GM10847 (cell line): ENCODE data around the gene GPR156.

Source experiments
- POLR2A ChIP-seq: IDR thresholded peaks from 2 replicates; pipeline ENCODE4 v1.6.1; 2011; ENCODE audit not compliant: insufficient read length; ENCODE audit errors: extremely low read depth

The GPR156 gene

DNA sequence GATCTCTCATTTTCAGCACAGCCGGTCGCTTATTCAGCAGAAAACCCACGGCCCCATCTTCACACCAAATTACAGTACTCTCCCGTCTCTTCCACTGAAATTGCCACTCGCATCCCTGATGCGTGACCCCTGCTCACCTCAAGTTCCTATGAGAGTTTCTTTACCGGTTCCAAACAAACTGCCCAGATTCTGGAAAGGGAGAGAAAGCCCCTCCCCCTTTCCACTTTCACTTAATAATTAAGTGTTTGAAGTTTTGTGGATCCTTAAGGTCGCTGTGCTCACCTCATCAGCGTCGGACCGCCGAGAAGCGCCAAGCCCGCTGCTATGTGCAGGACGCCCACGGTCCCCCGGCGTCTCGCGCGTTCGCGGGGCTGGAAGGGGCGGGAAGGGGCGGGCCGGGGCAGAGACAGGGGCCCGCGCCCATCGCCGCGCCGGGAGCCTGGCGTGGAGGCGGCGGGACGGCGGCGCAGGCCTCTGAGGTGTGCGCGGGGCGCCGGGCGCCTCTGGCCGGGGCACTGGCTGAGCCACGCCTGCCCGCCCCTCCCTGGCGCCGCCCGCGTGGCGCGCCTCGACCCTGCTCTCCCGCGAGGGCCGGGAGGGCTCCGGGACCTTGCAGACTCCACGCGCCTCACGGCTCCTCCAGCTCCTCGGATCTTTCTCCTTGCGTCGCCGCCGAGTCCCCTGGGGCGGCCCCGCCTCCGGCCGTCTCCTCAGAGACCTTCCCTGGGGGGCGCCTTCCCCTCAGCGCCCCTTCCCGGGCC is at the start of gene GPR156:
GPR156 (minus strand) TSS at position 476 of the 761 bp plus-strand sequence. CDS start 41,124 bp downstream, outside the sequence.
- TF ChIP-seq POLR2A: no peak

DNA sequence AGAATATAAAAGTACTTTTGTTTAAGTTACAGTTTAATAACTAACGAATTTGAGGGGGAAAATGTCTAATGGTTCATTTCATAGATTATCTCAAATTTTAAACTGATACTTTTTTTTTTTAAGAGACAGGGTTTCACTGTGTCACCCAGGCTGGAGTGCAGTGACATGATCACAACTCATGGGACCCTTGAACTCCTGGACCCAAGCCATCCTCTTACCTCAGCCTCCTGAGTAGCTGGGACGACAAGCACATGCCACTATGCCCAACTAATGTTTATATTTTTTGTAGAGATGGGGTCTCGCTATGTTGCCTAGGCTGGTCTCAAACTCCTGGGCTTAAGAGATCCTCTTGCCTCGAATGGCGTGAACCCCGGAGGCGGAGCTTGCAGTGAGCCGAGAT is 47.6 kb upstream of the GPR156 start:
- no peak for TF ChIP-seq POLR2A

DNA sequence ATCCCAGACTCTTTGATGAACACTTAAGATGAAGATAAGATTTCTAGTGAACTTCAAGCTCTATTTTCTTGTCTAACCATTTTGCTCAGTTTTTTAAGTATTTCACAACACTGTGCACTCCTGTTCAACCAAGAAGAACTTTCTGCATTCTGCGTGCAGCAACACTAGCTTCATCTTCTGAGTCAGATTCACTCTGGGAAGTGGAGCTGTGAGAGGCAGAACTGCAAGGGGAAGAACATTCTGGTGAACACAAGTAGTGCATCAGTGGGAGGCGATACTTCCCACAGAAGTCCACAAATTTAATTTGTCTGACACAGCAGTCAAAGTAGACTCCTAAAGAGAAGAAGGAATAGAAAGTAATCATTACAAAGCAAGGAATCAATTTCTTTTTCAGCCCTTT is 46.1 kb upstream of the GPR156 start:
- TF ChIP-seq POLR2A: no peak

DNA sequence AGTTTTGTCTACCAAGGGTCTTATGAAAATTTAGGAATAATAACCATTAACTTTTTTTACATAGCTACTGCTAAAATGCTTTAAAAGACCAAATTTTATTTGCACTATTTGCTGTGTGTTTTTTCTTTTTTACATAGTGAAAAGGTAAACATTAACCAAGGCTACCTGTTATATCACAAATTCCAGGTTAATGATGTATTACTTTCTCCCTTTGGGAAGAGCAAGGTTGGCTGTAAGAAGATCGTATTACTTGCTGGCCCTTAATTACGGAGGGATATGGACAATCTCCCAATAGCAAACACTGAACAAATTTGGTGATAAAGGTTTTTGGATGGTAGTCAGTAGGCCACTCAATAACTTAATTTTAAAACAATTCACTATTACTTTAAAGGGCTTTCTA is 41.8 kb upstream of the GPR156 start:
- TF ChIP-seq POLR2A: no peak

DNA sequence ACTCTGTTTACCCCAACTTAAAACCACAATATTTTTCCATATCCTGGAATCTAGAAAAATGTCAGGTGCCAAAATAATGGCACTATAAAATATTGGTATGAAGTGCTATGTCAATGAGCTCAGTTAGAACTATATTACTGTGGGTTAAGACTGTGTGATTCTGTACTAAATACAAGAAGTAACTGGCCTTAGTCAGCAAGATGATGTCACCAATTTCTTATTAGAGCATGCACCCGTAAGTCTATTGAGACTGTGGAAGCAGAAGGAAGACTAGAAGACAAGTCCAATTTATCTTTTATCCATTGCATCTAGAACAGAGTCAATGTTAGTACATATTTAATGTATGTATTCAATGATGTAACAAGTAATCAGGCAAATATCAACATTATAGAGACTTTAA is 39.2 kb upstream of the GPR156 start:
- no peak for TF ChIP-seq POLR2A

DNA sequence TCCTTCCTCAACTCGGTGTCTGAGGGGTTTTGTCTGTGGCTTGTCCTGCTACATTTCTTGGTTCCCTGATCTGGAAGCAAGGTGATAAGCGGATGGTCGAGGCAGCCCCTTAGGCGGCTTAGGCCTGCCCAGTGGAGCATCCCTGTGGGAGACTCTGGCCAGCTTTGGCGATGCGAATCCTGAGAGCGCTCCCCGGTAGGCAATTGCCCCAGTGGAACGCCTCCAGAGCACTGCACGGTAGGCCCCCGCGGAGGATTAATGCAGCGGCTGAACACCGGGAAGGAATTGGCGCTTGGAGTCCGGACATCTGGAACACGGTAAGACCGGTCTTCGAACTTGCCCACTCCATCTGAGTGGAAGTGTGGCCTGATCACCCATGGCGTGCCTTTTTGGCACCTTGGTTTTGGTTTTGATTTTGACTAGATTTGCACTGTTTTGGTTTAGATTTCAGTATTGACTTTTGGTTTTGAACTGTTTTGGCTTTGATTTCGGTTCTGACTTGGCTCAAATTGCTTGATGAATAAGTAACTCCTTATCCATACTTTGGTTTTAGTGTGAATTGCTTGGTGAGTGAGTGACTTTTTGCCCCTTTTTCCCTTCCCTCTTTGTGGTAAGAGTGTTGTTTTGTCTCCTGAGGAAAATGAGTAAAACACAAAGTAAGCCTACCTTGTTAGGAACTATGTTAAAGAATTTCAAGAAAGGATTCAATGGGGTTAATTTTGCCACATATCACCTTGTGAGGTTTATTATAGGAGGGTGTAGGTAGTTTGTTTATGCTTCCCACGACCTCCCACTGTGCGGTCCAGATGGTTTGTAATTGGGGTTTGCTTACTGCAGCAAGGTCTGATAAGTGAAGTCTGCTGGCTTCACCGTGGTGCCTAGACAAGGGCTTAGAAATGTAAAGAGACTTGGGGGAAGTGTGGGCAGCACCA is 27.1 kb upstream of the GPR156 start:
- TF ChIP-seq POLR2A: no peak

DNA sequence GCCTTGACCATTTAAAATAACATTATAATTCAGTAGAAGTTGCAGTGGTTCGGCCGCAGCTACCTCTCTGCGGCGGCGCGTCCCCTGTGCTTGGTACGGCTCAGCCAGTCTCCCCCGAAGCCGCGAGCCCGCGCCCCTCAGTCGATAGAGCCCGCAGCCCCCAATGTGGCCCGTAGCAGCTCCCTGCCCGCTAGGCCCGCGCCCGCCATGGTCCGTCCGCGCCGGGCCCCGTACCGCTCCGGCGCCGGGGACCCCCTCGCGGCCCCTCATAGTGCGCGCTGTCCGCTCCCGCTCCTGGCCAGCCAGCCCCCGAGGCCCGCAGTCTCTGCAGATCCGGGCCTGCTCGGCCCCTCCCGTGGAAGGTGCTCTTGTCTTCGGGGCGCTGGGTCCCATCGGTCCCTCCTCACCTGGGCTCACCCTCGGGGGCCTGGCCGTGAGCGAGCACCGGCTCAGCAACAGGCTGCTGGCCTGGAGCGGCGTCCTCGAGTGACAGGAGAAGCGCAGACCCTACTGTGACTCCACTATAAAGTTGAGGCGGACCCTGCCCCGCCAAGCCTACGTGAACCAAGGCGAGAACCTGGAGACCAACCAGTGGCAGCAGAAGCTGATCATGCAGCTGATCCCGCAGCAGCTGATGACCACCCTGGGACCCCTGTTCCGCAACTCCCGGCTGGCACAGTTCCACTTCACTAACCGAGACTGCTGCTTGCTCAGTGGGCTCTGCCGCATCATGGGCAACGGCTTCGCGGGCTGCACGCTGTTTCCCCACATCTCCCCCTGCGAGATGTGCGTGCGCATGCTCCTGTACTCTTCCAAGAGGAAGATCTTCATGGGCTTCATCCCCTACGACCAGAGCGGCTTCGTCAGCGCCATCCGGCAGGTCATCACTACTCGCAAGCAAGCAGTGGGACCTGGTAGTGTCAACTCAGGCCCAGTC is 21.8 kb upstream of the GPR156 start:
- no peak for TF ChIP-seq POLR2A

DNA sequence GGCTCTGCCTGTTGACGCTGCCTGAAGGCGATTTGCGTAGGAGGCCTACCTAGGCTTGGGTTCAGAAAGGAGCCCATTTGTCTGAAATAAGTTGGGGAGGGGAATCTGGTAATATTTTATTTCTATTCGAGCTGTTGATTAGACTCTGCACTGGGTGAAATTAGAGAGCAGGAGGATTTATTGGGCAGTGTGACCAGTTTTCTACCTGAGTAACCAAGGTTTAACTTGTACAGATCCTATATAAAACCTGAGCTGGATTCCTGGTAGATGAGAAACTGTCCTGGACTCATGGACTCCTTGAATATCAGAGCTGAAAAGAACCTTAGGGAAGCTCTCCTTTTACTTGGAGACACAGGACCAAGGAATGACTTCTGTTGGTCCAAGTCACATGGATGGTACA is 19.6 kb upstream of the GPR156 start:
- no peak for TF ChIP-seq POLR2A

DNA sequence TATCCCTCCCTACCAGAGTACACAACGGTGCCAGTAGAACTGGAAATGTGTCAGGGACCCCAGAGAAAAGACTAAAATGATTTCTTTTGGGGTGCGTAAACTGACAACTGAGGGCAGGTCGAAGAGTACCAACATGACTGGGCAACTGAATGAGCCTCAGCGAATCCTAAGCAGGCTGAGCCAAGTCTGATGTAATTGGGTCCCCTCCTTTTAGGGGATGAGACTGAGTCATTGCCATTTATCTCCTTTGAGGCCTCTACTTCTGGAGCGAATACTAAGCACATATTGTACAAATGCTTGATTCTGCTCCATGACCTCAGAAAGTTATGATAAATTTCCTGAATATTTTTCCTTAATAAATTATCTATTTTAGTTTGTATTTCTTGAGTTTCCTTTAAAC is 17.3 kb upstream of the GPR156 start:
- no peak for TF ChIP-seq POLR2A

DNA sequence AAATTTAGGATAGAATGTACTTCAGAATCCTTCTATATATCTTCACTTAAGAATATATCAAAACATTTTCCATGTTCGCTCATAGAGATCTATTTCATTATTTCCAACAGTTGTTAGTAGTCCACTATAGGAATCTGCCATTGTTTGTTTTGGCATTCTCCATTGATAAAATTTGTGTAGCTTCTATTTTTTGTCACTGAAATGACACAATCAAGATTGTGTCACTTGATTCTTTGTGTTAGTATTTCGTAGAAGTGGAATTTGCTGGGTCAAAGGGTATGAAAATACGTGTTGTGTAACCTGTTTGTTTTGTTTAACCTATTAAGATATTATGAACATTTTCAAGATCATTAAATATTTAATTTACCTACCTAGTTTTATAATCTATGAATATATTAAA is 15.9 kb upstream of the GPR156 start:
- no peak for TF ChIP-seq POLR2A

DNA sequence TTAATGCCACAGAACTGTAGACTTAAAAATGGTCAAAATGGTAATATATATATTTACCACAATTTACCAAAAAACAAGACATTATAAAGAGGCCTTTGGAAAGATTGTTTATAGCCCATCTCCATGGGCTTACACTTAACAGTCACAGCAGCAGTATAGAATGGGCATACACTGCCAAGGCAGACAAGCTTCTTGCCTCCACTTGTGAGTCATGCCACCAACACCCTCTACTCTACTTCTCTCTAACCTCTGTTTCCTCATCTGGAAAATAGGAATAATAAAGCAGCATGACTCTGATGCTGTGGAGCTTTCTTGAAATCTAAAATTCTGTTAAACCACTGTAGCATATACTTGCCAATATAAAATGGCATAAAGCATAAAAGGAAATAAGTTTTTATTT is 14.4 kb upstream of the GPR156 start:
- TF ChIP-seq POLR2A: no peak

DNA sequence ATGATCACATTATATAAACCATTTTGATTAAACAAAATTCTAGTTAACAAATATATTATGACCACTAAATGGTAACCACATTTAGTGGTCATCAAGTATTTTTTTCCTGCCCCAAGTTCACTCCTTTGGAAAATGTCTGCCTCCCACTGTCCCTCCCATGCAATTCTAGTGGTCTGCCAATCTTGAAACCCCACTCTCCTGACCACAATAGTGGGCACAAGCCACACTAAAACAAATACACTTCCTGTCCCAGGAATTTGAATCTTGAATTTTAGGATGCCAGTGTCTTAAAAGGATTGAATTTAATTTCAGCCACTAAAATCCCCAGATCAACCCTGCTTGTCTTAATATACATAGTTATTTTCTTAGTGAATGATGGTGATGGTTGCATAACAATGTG is 14.0 kb upstream of the GPR156 start:
- TF ChIP-seq POLR2A: no peak

DNA sequence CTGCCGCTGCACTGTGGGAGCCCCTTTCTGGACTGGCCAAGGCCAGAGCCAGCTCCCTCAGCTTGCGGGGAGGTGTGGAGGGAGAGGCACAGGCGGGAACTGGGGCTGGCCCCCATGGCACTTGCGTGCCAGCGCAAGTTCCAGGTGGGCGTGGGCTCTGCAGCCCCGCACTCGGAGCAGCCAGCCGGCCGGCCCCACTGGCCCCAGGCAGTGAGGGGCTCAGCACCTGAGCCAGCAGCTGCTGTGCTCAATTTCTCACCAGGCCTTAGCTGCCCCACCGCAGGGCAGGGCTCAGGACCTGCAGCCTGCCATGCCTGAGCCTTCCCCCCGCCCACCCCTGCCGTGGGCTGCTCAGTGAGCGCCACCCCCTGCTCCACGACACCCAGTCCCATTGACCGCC is 4.6 kb upstream of the GPR156 start:
- TF ChIP-seq POLR2A: no peak

DNA sequence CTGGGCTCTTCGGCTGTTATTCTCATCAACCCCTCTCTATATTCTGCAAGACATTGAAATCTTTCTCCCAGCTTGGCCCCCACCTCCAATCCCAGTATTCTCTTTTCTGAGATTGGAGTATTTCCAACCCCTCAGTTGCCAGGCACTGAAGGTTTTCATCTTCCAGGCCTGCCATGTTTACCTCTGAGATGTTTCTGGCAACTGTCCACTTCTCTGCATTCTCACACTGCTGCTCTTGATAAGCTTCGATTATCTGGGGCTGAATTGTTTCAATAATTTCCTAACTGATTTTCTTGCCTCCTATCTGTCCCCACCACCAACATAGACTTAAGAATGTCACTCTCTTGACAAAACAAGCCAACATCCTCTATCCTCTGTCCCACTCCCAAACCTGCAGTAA is 1.4 kb upstream of the GPR156 start:
- TF ChIP-seq POLR2A: no peak

DNA sequence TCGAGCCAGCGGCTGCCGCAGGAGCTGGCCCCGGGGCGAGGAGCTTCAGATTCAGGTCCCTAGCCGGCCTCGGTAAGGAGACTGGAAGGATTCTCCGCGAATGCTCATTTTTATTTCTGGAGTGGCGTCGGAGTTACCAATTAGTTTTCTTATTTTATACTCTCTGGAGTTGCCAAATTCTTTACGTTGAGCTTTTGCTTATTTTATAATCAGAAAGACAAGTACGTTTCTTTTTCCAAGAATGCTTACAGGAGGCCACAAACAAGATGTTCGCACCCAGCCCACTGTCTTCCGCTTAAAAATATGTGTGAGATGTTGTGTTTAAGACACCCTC is 453 bp upstream of the GPR156 start:
- no peak for TF ChIP-seq POLR2A

DNA sequence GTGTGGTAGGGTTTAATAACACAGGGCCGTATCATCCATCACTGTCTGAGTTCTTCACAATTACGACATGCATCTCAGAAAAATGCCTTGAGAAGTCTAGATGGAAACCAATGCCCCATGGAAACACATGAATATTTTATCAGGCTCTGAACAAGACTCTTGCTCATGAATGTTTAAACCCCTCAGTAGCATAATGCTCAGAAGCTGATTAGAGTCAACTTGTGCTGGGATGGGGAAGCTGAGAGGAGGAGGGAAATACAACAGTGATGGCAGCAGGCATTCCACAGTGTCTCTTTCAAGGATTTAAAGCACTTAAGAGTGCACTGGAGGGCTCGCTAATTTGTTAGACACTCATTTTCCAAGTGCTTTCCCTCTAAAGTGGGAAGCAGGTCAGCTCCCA is 3.8 kb downstream of the GPR156 start:
- no peak for TF ChIP-seq POLR2A

DNA sequence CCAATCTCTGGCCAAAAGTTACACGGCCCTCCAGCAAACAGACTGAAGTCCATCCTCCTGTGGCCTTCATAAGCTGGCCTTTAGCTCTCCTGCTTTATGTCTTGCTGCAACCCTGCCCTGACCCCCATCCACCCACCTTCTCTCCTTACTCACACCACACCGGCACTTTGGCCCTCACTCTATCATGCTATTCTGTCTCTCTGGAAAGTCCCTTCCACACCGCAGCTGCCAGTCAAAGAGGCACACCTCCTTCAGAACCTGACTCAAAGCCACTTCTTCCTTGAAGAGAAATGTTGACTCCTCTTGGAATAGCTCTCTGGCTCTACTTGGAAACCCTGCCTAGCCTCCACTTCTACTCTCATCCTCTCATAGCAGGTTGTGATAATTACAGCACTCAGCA is 4.5 kb downstream of the GPR156 start:
- no peak for TF ChIP-seq POLR2A
